ENCODE data around the gene TMX1.

- TF ChIP-seq CTCF (IDR thresholded peaks at IDR 0.05) (no peak), POLR2A (IDR thresholded peaks at IDR 0.05) (no peak)
Observed at GRCh38 chr14:51242545-51243490, 2.8 kb downstream of the TMX1 start.
